HepG2 (cell line): ENCODE measurements around the gene FOXA1. TPM values are rescaled to one million over a fixed set of nuclear protein-coding genes. Genes with fewer than 3 reads are reported as not detected.

Source experiments
- ARNT2 ChIP-seq: sonication (generic); formaldehyde crosslinking; IDR thresholded peaks from 2 replicates; pipeline ENCODE4 v1.8.0; 2022; ENCODE audit warnings: mild to moderate bottlenecking, low read depth, missing genetic modification reagents, moderate library complexity
- BATF2 ChIP-seq: sonication (generic); formaldehyde crosslinking; IDR thresholded peaks from 2 replicates; pipeline ENCODE4 v1.8.0; 2022; ENCODE audit warnings: mild to moderate bottlenecking, missing genetic modification reagents, moderate library complexity
- BRCA1 ChIP-seq: sonication (generic); formaldehyde crosslinking; IDR thresholded peaks from 2 replicates; pipeline ENCODE4 v1.4.0; 2020; ENCODE audit warnings: missing genetic modification reagents
- POLR2AphosphoS2 ChIP-seq: IDR thresholded peaks from 2 replicates; pipeline ENCODE4 v1.6.1; 2011; ENCODE audit warnings: low read depth, low read length, improper control_type of control experiment
- TARDBP ChIP-seq: sonication (generic); formaldehyde crosslinking; IDR thresholded peaks from 2 replicates; pipeline ENCODE4 v1.8.0; 2022; ENCODE audit warnings: mild to moderate bottlenecking, missing genetic modification reagents
- ZHX2 ChIP-seq, 2 experiments: sonication (generic) in 1 of 2; formaldehyde crosslinking in 1 of 2; IDR thresholded peaks; 2 replicates each; pipeline versions ENCODE4 v1.6.1 to v1.9.0; 2014 to 2022; ENCODE audit warnings: antibody characterized with exemption in 1 of 2, borderline replicate concordance in 1 of 2, inconsistent platforms in 1 of 2, low read depth in 1 of 2, missing genetic modification reagents in 1 of 2
- ZNF569 ChIP-seq: sonication (generic); formaldehyde crosslinking; IDR thresholded peaks from 2 replicates; pipeline ENCODE4 v1.5.0; 2020; ENCODE audit warnings: mild to moderate bottlenecking, missing genetic modification reagents, moderate library complexity, borderline replicate concordance
- ZNF609 ChIP-seq: sonication (generic); formaldehyde crosslinking; IDR thresholded peaks from 2 replicates; pipeline ENCODE4 v1.4.0; 2020; ENCODE audit warnings: mild to moderate bottlenecking, missing genetic modification reagents, borderline replicate concordance
- ZNF710 ChIP-seq: sonication (generic); formaldehyde crosslinking; IDR thresholded peaks from 2 replicates; pipeline ENCODE4 v1.5.0; 2020; ENCODE audit warnings: mild to moderate bottlenecking, missing genetic modification reagents, borderline replicate concordance
- ZNF788 ChIP-seq: sonication (generic); formaldehyde crosslinking; IDR thresholded peaks from 2 replicates; pipeline ENCODE4 v1.5.0; 2020; ENCODE audit warnings: mild to moderate bottlenecking, missing genetic modification reagents, borderline replicate concordance
- ZNF816 ChIP-seq: sonication (generic); formaldehyde crosslinking; IDR thresholded peaks from 2 replicates; pipeline ENCODE4 v1.8.0; 2022; ENCODE audit warnings: missing genetic modification reagents, mild to moderate bottlenecking, borderline replicate concordance
- polyA plus RNA-seq, 8 experiments: library from polyadenylated mRNA; depleted of rRNA in 3 of 8; stranded (reverse) in 7 of 8; unstranded in 1 of 8; fragments of >200 nt; fragmentation: Illumina TruSeq in 4 of 8; extraction: Trizol in 4 of 8; gene quantifications; 2 replicates each; pipeline versions ENCODE4 v1.2.1 to v1.2.3, GENCODE V29; 2011 to 2016; ENCODE audit warnings: low read depth in 4 of 8, missing spikeins in 1 of 8, mixed read lengths in 1 of 8; ENCODE audit not compliant: insufficient read depth in 1 of 8
- total RNA-seq, 5 experiments: library from RNA; depleted of rRNA; stranded (reverse); fragments of >200 nt; fragmentation: Illumina TruSeq; extraction: Trizol; gene quantifications; 2 replicates each; pipeline ENCODE4 v1.2.3, GENCODE V29; 2016; ENCODE audit warnings: low read depth in 1 of 5

The FOXA1 gene
- total and polyA plus RNA-seq, 2 of the 13 experiments (the other 11 are each of a cell fraction or from before 2014, with no cell fraction given): 43.4 to 58.6 TPM

- TF ChIP-seq ZNF609 (no peak), POLR2AphosphoS2 (no peak), ZNF788 (CRISPR knock-in tag) (no peak), ZHX2 (IDR thresholded peaks at IDR 0.05; ENCODE audit: low read depth) (peak; percentile 18; the same call in 1 of the 2 replicates), ZHX2 (CRISPR knock-in tag; IDR thresholded peaks at IDR 0.05; ENCODE audit: borderline replicate concordance) (no peak), BATF2 (CRISPR knock-in tag) (no peak), ZNF710 (CRISPR knock-in tag) (no peak), BRCA1 (CRISPR knock-in tag) (no peak), ARNT2 (CRISPR knock-in tag) (peak; percentile 16; the same call in 1 of the 2 replicates), TARDBP (CRISPR knock-in tag) (0 out of 2 replicates have a peak, but pooled peaks have one; percentile 2), ZNF816 (CRISPR knock-in tag) (peak; percentile 69; the same call in 1 of the 2 replicates), ZNF569 (CRISPR knock-in tag) (no peak)
Measured at GRCh38 chr14:37588956-37589714, 5.9 kb downstream of the FOXA1 start (continued).
